Measurements from ENCODE around the gene PRKCSH.

PRKCSH gene

DNA sequence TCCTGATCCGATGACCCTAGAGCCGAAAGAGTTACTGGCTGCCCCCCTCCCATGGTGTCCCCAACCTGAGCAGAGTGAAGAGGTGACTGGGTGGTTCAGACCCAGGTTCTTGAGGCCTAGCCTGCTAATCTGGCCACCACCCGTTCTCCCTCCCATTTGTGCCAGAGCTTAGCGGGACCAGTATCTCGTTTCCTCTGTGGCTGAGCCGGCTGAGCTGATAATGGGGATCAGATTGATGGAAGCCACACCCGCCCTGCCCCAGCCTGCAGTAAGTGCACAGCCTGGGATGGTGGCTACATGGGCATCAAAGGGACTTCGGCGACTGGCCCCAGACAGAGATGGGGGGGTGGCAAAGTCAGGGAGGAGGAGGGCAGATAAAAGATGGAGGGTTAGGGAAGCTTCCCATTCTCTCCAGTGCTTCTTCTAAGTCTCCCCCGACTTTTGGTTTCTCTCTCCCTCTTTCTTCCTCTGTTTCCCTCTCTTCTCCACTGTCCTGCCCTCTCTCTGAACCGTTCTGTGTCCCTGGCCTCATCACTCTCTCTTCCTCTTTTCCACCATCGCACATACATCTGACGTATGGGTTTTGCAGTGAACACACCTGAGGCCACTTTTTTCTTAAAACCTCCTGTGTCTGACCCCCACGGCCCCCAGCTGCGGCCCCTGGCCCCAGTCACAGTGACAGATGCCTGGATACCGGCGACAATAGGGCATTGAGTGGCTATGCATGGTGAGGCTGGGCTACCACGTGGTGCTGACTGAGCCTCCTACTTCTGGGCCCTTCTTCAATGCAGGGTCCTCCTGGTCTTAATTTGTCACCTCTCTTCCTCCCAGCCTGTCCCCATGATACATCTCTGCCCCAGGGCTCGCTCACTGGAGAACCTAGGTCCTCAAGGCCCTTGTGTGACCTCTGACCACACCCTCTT lies 43.0 kb downstream of the PRKCSH start:
- H3K4me3 ChIP-seq (ENCODE audit: control insufficient read depth, low read depth, low read length): no peak overlapping the region
- TF ChIP-seq, protein P1, sequence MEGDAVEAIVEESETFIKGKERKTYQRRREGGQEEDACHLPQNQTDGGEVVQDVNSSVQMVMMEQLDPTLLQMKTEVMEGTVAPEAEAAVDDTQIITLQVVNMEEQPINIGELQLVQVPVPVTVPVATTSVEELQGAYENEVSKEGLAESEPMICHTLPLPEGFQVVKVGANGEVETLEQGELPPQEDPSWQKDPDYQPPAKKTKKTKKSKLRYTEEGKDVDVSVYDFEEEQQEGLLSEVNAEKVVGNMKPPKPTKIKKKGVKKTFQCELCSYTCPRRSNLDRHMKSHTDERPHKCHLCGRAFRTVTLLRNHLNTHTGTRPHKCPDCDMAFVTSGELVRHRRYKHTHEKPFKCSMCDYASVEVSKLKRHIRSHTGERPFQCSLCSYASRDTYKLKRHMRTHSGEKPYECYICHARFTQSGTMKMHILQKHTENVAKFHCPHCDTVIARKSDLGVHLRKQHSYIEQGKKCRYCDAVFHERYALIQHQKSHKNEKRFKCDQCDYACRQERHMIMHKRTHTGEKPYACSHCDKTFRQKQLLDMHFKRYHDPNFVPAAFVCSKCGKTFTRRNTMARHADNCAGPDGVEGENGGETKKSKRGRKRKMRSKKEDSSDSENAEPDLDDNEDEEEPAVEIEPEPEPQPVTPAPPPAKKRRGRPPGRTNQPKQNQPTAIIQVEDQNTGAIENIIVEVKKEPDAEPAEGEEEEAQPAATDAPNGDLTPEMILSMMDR (IDR thresholded peaks at IDR 0.05; ENCODE audit: control insufficient read depth, insufficient read depth, low read depth, low read length, missing control alignments): no peak
- DNase-seq (ENCODE audit: low read depth): no peak

DNA sequence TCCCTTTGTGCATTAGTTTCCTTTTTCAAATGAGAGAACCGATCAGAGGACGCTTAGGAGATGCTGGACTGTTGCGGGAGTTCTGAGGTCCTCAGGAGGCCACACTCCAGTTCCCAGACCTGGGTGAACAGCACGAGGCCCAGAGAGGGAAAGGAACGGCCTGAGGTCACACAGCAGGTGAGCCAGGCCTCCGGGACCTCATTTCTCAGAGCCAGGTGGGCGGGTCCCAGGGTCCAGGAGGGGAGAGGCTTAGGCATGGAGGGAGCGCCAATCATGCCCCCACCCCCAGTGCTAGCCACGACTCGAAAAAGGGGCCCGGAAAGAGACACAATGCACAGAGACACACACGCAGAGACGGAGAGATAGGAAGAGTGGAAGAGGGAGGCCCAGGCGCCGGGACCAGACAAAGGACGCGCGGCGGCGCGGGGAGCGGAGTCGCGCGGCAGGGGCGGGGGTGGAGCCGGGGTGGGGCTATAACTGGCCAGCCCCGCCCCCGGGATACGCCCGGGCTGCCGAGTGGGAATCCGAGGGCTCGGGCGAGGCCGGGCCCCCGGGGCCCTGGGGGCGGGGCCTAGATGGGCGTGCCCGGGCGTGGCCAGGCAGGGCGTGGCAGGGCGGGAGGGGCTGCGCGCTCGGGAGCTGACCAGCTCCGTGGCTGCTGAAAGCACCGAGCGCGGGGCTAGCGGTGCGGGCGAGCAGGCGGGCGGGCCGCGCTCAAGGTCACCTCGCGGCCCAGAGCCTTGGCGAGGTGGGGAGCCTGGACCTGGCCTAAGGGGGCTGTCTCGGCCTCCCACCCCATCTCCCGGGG lies 43.9 kb downstream of the PRKCSH start:
- no peak for DNase-seq (ENCODE audit: low read depth)
- TF ChIP-seq, protein P1 (IDR thresholded peaks at IDR 0.05; ENCODE audit: control insufficient read depth, insufficient read depth, low read depth, low read length, missing control alignments): no peak
- no peak overlapping the region for H3K4me3 ChIP-seq (ENCODE audit: control insufficient read depth, low read depth, low read length)

GRCh38 chr19:11479898-11480714 lies 44.7 kb downstream of the PRKCSH start:
- no peak overlapping the region for H3K4me3 ChIP-seq (ENCODE audit: control insufficient read depth, low read depth, low read length)
- TF ChIP-seq, protein P1 (IDR thresholded peaks at IDR 0.05; ENCODE audit: control insufficient read depth, insufficient read depth, low read depth, low read length, missing control alignments): no peak
- DNase-seq (ENCODE audit: low read depth): no peak

- H3K4me3 ChIP-seq (ENCODE audit: control insufficient read depth, low read depth, low read length): no peak within 1 kb of the TSS
- no peak for DNase-seq (ENCODE audit: low read depth)
- TF ChIP-seq, protein P1 (IDR thresholded peaks at IDR 0.05; ENCODE audit: control insufficient read depth, insufficient read depth, low read depth, low read length, missing control alignments): no peak
Measured at GRCh38 chr19:11480715-11481533, 45.5 kb downstream of the PRKCSH start, which contains the start of gene ELAVL3. Gene ELAVL3 (minus strand): TSS chr19:11481046. CDS start chr19:11480608, 438 bp downstream.

DNA sequence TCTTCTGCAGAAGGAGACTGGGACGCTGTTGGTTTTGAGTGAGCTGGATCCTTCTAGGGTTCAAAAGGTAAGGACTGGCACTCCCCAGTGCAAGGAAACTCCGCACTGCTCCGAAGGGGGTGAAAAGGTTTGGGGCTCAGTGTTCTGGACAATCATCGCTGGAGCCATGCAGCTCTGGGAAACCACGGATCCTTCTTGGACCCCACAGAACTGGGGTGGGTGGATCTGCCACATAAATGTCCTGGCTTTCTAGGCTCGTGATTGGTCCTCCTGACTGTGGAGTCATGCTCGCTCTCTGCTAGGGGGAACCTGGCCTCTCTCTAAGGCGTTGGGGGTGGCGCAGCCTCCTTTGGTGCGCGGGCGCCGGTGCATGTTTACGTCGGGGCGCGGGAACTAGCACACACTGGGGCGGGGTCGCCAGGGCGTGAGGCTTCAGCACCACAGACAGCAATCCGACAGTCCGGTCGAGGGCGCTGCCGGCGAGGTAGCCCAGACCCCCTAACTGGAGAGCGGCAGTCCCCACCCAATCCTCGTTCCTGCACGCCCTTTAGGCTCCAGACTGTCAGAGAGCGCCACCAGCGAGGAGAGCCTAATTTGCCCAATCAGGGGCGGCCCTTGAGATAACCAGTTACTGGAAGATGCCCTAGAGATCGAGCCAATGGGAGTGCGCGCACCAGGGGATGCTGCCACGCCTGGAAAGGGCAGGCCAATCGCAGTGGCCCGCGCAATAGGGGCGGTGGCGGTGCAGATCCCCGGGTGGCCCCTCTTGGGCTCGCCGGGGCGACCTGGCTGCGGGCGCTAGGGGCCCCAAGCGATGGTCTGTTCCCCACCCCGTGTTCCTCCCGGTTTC lies 46.3 kb downstream of the PRKCSH start:
- DNase-seq (ENCODE audit: low read depth): peak; percentile 35
- peak overlapping the region; percentile 23 for H3K4me3 ChIP-seq (ENCODE audit: control insufficient read depth, low read depth, low read length)
- TF ChIP-seq, protein P1 (IDR thresholded peaks at IDR 0.05; ENCODE audit: control insufficient read depth, insufficient read depth, low read depth, low read length, missing control alignments): no peak
